Upper lobe of left lung (tissue), 6 donors: ENCODE data around the gene CHSY1. TPM values are rescaled to one million over a fixed set of nuclear protein-coding genes. Genes with fewer than 3 reads are reported as not detected.

Experiments
- ATAC-seq, 2 donors: fragments of 200-7000 bp; cut with Tn5 transposase; one replicate each; pipeline ENCODE4 v1.9.1; 2022; ENCODE audit warnings: mild to moderate bottlenecking in 2 of 2, moderate library complexity in 2 of 2; ENCODE audit not compliant: low FRiP score in 2 of 2
- DNase-seq, 2 donors: peaks; one replicate each; pipeline ENCODE4 v3.0.0-alpha.2; 2019 to 2020
- H3K27ac ChIP-seq, 4 donors: fragments of 200-600 bp; sonication (generic); one replicate each; pipeline ENCODE4 v1.5.1; 2016 to 2019
- H3K27me3 ChIP-seq, 4 donors: fragments of 200-600 bp; sonication (generic); one replicate each; pipeline ENCODE4 v1.5.1; 2017 to 2019
- H3K36me3 ChIP-seq, 4 donors: fragments of 200-600 bp; sonication (generic); one replicate each; pipeline ENCODE4 v1.5.1; 2016 to 2019
- H3K4me1 ChIP-seq, 4 donors: fragments of 200-600 bp; sonication (generic); one replicate each; pipeline ENCODE4 v1.5.1; 2018 to 2019
- H3K4me3 ChIP-seq, 4 donors: fragments of 200-600 bp; sonication (generic); one replicate each; pipeline ENCODE4 v1.5.1; 2017 to 2019; ENCODE audit warnings: mild to moderate bottlenecking in 2 of 4, moderate library complexity in 1 of 4
- H3K9me3 ChIP-seq, 4 donors: fragments of 200-600 bp; sonication (generic); one replicate each; pipeline ENCODE4 v1.5.1; 2018 to 2019
- EP300 ChIP-seq, 4 donors: sonication (generic); formaldehyde crosslinking; IDR thresholded peaks; one replicate each; pipeline ENCODE4 v1.5.1; 2017; ENCODE audit warnings: antibody characterized with exemption in 4 of 4, control low read depth in 2 of 4
- POLR2A ChIP-seq, 4 donors: fragments of 450-650 bp; IDR thresholded peaks; one replicate each; pipeline ENCODE4 v1.5.1; 2016 to 2017; ENCODE audit warnings: antibody characterized with exemption in 4 of 4, mild to moderate bottlenecking in 2 of 4
- POLR2AphosphoS5 ChIP-seq, 2 donors: sonication (generic); formaldehyde crosslinking; IDR thresholded peaks; one replicate each; pipeline ENCODE4 v1.5.1; 2017; ENCODE audit warnings: antibody characterized with exemption in 2 of 2
- WGBS, 2 donors: methylation state at CpG; one replicate each; pipeline ENCODE4 v1.1.5; 2017 to 2018; 5-methylcytosine and 5-hydroxymethylcytosine counted together
- total RNA-seq, 6 donors: library from RNA; depleted of rRNA in 4 of 6; stranded (reverse); fragments of >200 nt in 4 of 6; gene quantifications; one replicate each; pipeline versions ENCODE4 v1.1.0 to v1.2.1, GENCODE V29; 2016 to 2021
- TF ChIP-seq, protein P1 (sequence below), 6 experiments: fragments of 450-650 bp in 4 of 6; fragments of 200-600 bp in 2 of 6; sonication (generic) in 2 of 6; IDR thresholded peaks; one replicate each; pipeline ENCODE4 v1.5.1; 2016 to 2019; ENCODE audit warnings: antibody characterized with exemption in 6 of 6
- donor health status: DM: no; HTN: no; CAD: no; lungs with moderate emphysema.
- donor health status: DM: no; HTN: yes; CAD: no; lungs with severe emphysema.

Gene CHSY1
- total RNA-seq, 6 donors from 2014 or later: 12.4 to 38.3 (median 23.7) TPM

DNA sequence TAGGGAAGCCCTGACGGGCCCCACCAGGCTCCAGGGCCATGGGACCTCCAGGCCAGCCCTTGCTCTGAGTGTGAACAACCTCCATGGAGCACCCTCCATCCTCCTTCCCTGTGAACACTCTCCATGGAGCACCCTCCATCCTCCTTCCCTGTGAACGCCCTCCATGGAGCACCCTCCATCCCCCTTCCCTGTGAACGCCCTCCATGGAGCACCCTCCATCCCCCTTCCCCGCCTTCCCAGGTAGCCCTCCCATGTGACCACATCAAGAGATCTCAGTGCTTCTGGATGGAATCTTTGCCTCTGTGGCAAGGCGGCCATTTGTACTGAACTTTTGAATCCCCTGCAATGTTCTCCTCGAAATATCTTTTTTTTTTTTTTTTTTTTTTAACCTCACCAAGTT, 66.5 kb downstream of the CHSY1 start:
- peaks cover 32 to 78% (median 51%) of the 10 kb centered on the region in 4 donors for H3K4me1 ChIP-seq
- 85 to 90% methylated on average over 6 of the region's 6 CpGs for WGBS, 2 donors

GRCh38 chr15:101184830-101185229, 67.0 kb downstream of the CHSY1 start:
- H3K27ac ChIP-seq: peak overlapping the region in 2 of 4 donors; percentile 48 to 58
- H3K27me3 ChIP-seq: no peaks in the 10 kb centered on the region
- WGBS, 2 donors: 93 to 94% methylated on average over 7 of the region's 7 CpGs
- H3K36me3 ChIP-seq: peaks cover 0 to 6% (median 0%) of the 10 kb centered on the region in 4 donors
- H3K4me3 ChIP-seq: no peak overlapping the region
- no peak for TF ChIP-seq POLR2A (IDR thresholded peaks at IDR 0.05)
- peaks cover 37 to 83% (median 49%) of the 10 kb centered on the region in 4 donors for H3K4me1 ChIP-seq
- H3K9me3 ChIP-seq: no peaks in the 10 kb centered on the region
- ATAC-seq (no peak), DNase-seq (no peak)

More for the DNA sequence above, 66.5 kb downstream of the CHSY1 start:
- DNase-seq (no peak), ATAC-seq (no peak)
- Histone ChIP-seq H3K27ac (peak overlapping the region in 2 of 4 donors; percentile 48 to 58), H3K36me3 (peaks cover 0 to 6% (median 0%) of the 10 kb centered on the region in 4 donors), H3K27me3 (no peaks in the 10 kb centered on the region), H3K4me3 (no peak overlapping the region), H3K9me3 (no peaks in the 10 kb centered on the region)
- TF ChIP-seq EP300 (IDR thresholded peaks at IDR 0.05) (no peak), POLR2A (IDR thresholded peaks at IDR 0.05) (no peak), POLR2AphosphoS5 (IDR thresholded peaks at IDR 0.05) (no peak)
- TF ChIP-seq, protein P1, sequence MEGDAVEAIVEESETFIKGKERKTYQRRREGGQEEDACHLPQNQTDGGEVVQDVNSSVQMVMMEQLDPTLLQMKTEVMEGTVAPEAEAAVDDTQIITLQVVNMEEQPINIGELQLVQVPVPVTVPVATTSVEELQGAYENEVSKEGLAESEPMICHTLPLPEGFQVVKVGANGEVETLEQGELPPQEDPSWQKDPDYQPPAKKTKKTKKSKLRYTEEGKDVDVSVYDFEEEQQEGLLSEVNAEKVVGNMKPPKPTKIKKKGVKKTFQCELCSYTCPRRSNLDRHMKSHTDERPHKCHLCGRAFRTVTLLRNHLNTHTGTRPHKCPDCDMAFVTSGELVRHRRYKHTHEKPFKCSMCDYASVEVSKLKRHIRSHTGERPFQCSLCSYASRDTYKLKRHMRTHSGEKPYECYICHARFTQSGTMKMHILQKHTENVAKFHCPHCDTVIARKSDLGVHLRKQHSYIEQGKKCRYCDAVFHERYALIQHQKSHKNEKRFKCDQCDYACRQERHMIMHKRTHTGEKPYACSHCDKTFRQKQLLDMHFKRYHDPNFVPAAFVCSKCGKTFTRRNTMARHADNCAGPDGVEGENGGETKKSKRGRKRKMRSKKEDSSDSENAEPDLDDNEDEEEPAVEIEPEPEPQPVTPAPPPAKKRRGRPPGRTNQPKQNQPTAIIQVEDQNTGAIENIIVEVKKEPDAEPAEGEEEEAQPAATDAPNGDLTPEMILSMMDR (IDR thresholded peaks at IDR 0.05): no peak

- no peak for ATAC-seq
- peaks cover 37 to 86% (median 52%) of the 10 kb centered on the region in 4 donors for H3K4me1 ChIP-seq
- 54 to 70% methylated on average over 5 of the region's 5 CpGs for WGBS, 2 donors
These were observed 67.9 kb downstream of the CHSY1 start for GRCh38 chr15:101183931-101184305.

DNA sequence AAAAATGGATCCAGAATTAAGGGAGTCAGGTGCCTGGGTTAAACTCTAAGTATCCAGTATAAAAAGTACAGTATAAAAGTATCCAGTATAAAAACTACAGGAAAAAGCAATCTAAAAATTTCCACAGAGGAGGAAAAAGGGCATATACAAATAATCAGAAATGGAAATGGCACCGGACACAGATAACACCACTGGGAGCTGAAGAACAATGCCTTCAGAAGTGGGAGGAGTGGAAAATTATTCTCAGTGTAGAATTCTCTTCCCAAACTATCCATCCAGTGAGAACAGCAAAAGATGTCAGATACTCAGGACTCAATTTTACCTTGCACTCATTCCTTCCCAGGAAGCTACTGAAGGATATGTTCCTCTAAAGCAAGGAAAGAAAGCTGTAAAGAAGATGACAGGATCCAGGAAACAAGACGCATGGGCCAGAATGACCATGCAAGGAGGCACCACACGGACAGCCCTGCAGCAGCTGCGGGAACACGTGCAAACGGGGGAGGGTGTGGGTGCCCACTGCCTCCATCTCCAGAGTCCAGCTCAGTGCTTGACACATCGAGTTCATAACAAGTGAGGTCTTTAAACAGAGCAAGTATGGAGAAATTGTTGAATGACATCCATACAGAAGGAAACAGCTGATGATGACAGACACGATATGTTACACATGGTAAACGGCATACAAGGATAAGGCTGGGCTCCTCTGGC, 68.5 kb downstream of the CHSY1 start:
- peaks cover under 1 to 10% (median 2%) of the 10 kb centered on the region in 4 donors for H3K36me3 ChIP-seq
- no peaks in the 10 kb centered on the region for H3K9me3 ChIP-seq
- H3K27me3 ChIP-seq: no peaks in the 10 kb centered on the region
- H3K27ac ChIP-seq: peak overlapping the region; percentile 48 to 58 (median 58)
- DNase-seq: peak in 1 of 2 donors; percentile 55
- ATAC-seq: peak in 1 of 2 donors; percentile 8
- TF ChIP-seq EP300 (IDR thresholded peaks at IDR 0.05) (no peak), POLR2AphosphoS5 (IDR thresholded peaks at IDR 0.05) (peak; percentile 34 to 64), POLR2A (IDR thresholded peaks at IDR 0.05) (no peak)
- TF ChIP-seq, protein P1 (IDR thresholded peaks at IDR 0.05): no peak
- H3K4me3 ChIP-seq: no peak overlapping the region
- 49 to 66% methylated on average over 9 of the region's 9 CpGs for WGBS, 2 donors
- H3K4me1 ChIP-seq: peaks cover 34 to 81% (median 49%) of the 10 kb centered on the region in 4 donors

More at GRCh38 chr15:101183931-101184305, 67.9 kb downstream of the CHSY1 start:
- TF ChIP-seq POLR2AphosphoS5 (IDR thresholded peaks at IDR 0.05) (no peak), EP300 (IDR thresholded peaks at IDR 0.05) (no peak), POLR2A (IDR thresholded peaks at IDR 0.05) (no peak)
- TF ChIP-seq, protein P1 (IDR thresholded peaks at IDR 0.05): no peak
- DNase-seq: no peak
- H3K4me3 ChIP-seq: no peak overlapping the region
- peaks cover 0 to 6% (median 0%) of the 10 kb centered on the region in 4 donors for H3K36me3 ChIP-seq
- H3K27me3 ChIP-seq: no peaks in the 10 kb centered on the region
- no peaks in the 10 kb centered on the region for H3K9me3 ChIP-seq
- peak overlapping the region; percentile 48 to 58 (median 58) for H3K27ac ChIP-seq

DNA sequence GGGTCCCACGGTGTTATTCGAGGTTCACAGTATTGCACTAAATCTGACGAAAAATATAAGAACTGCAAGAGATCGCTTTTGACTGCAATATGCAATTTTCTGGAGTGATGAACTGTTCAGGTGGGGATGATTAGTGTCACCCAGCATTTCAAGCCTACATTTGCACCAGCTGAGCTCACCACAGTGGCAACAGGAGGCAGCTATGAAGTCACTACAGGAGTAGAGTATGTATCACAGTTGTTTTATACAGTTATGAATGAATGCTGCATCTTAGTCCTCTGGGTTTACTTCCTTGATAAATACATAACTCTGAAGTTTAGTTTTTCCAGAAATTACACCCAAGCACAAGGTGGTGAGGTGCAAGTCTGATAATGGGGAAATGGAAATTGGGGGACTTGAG, 69.6 kb downstream of the CHSY1 start:
- TF ChIP-seq POLR2AphosphoS5 (IDR thresholded peaks at IDR 0.05) (no peak), EP300 (IDR thresholded peaks at IDR 0.05) (no peak)
- TF ChIP-seq, protein P1 (IDR thresholded peaks at IDR 0.05): no peak
- H3K9me3 ChIP-seq: no peaks in the 10 kb centered on the region
- peak overlapping the region in 3 of 4 donors; percentile 26 to 58 (median 27) for H3K27ac ChIP-seq
- peaks cover 31 to 69% (median 48%) of the 10 kb centered on the region in 4 donors for H3K4me1 ChIP-seq
- ATAC-seq (no peak), DNase-seq (no peak)
- no peaks in the 10 kb centered on the region for H3K27me3 ChIP-seq
- H3K36me3 ChIP-seq: peaks cover 2 to 20% (median 9%) of the 10 kb centered on the region in 4 donors
- no peak overlapping the region for H3K4me3 ChIP-seq
- 84 to 88% methylated on average over 4 of the region's 4 CpGs for WGBS, 2 donors
